Glomerular visceral epithelial cell (primary cell): ENCODE data around the gene FMO1.
"Not testable (repeated sequence)": the region's sequence is repeated elsewhere in the genome, so short reads cannot be mapped to it uniquely, and the experiment has no call there.

Experiments
- DNase-seq: peaks from one replicate; pipeline ENCODE4 v3.0.0-alpha.2; 2016; ENCODE audit errors: extremely low spot score

Gene FMO1

GRCh38 chr1:171248302-171248701 is at the start of gene FMO1:
Gene FMO1, plus strand, starts transcription at chr1:171248494. Its CDS starts 9,594 bp downstream, at chr1:171258088.
- DNase-seq: no peak

GRCh38 chr1:171204296-171204695 is 44.0 kb upstream of the FMO1 start:
- no peak for DNase-seq

GRCh38 chr1:171206204-171206977 is 41.9 kb upstream of the FMO1 start:
- peak; percentile 18 for DNase-seq

DNA sequence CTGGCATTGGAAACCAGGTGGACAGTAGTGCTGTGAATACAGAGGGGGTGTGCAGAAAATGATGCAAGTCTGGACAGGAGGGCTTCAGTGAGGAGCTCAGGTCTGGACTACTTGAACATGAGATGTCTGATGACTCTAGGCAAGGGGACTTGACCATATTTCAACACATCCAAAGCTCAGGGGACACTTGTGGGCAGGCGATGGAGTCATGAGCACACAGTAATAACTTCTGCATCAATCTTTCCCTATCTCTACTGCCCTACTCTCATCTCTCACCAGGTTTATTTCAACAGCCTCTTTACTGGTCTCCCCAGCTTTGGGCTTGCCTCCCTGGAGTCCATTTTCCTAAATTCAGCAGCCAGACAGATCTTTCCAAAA is 41.3 kb upstream of the FMO1 start:
- DNase-seq: no peak

DNA sequence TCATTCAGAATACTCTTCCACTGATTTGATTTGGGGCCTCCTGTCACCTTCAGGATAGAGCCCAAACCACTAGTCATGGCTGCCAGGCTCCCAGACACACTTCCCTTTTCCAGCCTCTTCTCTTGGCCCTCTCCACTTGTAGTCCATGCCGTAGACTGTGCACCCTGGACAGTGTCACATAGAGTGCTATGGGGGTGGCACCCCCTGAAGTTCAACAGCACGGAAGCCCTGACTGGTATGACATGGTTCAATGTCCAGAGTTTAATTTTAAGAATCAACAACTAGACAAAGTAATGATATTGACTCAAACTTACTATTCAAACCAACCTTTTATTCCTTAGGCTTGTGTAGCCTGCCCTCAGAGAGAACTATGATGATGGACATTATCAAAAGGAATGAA is 40.9 kb upstream of the FMO1 start:
- DNase-seq: no peak

- no peak for DNase-seq
Measured at GRCh38 chr1:171210355-171210754, 37.9 kb upstream of the FMO1 start.

DNA sequence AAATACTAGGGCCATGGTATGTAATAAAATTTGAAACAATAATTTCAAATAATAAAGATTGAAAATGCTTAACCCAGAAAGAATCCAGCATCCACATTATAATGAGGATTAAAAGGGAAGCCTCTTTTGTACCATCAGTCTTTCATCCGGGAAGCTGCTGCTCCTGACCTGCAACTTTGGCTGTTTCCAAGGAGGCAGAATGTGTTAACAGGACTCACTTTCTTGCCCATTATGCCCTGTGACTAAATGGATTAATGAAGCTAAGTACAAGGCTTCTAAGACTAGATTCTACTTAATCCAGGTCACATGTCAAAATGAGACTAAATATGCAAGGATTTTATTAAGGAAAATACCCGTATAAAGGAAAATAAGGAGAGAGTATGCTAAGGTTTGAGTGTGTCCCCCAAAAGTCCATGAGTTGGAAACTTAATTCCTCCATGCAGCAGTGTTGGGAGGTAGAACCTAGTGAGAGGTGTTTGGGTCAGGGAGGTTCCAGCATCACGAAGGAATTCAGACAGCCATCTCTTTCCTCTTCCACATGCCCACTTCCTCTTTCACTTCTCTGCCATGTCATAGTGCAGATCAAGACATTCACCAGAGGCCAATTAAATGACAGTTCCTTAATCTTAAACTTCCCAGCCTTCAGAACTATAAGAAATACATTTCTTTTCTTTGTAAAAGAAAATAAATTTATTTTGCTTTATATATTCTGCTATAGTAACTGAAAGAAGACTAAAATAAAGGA is 35.5 kb upstream of the FMO1 start:
- no peak for DNase-seq

DNA sequence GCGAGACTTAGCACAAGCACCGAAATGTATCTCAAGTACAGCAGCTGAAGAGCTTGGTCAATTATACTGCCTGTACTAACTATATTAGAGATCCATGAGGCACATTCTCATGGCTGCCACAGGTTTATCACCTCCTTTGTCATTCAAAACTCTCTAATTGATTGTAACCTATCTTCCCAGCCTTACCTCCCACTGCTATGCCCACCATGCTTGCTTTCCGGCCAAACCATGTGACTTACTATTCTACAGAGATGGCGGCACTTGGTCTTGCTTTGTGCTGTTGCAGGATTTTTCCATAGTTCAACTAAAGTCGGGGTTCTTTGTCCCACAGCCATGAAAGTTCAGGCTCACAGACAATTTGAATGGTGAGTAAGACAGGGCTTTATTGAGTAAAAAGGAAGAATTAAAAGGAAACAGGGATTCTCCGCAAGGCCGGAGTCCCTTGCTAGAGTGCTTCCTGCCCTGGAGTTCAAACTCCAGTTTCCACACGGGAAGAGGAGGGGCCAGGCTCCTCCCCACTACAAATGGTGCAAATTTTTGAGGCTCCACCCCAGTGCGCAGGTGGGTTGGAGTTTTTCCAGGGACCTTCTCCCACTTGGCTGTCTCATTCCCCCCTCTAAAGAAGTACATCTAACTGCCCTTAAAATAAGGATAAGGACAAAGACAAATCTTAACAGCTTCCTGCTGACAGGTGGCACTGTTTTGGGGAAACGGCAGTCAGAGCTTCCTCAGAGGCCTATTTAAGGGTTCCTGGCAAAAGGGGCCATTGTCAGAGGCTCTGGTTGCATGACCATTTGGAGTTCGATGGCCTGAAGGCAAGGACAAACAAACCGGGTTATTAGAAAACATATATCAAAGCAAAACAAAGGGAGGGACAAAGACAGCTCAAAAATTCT is 34.5 kb upstream of the FMO1 start:
- DNase-seq: no peak

- DNase-seq: no peak
Measured at GRCh38 chr1:171217658-171218443, 30.4 kb upstream of the FMO1 start.

GRCh38 chr1:171218661-171219060 is 29.6 kb upstream of the FMO1 start:
- DNase-seq: no peak

DNA sequence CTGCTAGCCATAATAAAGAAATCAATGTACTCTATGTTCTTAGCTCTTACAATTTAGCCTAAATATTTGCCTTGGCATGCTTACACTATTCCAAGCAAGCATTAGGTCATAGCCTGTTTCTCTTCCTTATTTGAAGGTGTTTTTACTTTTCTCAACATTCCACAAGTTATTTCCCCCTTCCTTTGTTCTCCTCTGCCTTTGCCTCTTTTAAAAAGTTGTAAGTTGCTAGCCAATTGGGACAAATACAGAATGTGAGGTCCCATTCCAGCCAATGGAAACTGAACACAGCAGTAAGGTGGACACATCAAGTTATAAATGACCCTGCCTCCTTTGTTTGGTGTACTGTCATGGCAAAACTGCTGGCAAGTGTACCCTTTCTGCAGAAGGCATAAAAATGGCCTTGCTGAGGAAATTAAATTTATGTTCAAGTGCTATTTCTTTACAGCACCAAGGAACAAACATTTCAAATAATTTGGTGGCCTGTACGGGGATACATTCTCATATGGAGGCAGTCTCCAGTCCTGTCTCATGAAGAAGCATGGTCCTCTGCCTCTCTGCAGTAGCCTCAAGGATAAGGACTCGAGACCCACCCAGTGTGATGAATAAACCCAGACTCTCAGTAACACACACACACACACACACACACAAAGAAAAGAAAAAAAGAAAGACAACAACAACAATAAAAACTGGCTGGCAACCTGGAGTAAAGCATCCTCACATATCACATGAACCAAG is 28.8 kb upstream of the FMO1 start:
- DNase-seq: no peak

- DNase-seq: peak; percentile 78
Measured at GRCh38 chr1:171220081-171220420, 28.2 kb upstream of the FMO1 start.

- DNase-seq: peak; percentile 29
Measured at GRCh38 chr1:171220581-171221054, 27.7 kb upstream of the FMO1 start.

DNA sequence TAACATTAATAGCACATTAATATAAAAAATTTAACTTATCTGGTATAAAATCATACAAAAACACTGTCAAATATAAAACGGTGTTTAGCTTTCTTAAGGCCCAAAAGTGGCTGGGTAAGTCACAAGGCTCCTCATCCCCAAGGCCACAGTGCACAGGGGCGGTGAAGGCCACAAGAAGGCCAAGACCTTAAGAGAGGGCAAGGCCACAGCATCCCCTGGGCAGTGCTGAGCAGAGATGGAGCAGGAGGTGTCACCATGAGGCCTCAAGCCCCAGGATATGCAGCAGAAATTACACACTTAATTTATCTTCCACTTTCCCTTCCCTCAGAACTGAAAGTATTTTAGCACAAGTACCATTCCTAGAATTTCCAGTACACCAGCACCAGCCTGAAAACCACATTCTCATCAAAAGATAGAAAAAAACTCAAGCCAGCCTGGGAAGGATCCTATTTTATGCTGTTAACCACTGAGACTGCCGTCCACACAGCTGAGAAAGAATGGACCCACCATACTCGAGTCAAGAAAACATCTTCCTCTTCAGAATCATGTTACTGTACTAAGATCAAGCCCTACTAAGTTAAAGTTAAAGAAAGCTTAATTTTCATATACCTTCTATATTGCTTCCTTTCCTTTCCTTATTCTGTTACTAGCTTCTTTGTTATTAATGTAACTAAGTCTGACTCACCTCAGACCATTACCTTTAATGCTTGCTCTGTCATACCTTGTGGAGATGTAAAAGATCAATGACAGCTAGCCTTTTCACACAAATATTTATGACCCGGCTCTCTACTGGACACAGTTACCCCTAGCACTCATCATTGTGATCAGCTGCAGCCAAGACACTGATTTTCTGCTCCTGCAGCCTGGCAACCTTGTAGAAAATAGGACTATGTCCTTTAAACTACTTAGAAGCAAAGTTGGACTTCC is 26.4 kb upstream of the FMO1 start:
- DNase-seq: peak; percentile 26

DNA sequence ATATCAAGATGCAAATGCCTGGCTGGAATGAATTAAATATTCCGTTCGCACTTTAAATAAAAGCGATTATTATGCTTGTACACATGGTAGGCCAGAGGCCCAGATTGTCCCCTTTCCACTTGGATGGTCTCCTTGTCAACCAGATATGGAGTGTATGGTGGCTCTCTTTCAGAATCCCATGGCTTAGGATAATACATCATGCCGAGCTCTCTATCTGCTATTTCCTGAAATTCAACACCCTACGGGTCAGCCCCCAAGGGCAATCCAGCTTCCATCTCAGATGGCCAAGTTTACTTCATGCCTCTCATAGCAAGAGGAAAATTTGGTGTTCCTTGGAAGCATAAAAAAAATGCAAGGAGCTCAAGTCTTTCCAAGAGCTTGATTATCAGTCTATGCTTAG is 25.4 kb upstream of the FMO1 start:
- no peak for DNase-seq

GRCh38 chr1:171224257-171224656 is 24.0 kb upstream of the FMO1 start:
- DNase-seq: not testable (repeated sequence)

DNA sequence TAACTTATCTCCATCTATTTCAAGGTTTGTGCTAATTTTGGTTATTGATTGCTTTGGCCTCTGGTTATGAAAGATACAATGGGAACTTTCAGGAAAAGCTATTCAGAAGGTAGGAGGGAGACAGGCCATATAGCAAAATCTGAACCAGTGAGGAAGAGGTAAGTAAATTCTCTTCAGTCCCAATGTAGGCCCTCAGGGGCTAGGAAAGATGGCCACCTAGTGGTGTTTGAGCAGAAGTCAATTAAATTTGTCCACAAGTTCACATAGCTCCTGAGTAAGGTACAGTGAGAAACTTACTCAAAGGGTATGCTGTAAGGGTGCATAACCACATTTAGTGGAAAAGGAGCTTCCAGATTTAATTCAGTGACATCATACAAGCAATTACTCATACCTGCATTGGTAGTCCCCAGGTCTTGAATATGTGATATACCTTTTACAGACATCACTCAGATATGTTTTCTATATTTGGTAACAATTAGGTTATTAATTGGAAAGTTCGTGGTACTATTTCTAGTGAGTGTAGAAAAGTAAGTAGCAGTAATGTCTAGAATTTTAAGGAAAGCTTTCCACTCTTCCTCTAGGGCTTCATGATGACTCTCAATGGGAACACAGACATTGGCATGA is 21.4 kb upstream of the FMO1 start:
- DNase-seq: peak; percentile 70

DNA sequence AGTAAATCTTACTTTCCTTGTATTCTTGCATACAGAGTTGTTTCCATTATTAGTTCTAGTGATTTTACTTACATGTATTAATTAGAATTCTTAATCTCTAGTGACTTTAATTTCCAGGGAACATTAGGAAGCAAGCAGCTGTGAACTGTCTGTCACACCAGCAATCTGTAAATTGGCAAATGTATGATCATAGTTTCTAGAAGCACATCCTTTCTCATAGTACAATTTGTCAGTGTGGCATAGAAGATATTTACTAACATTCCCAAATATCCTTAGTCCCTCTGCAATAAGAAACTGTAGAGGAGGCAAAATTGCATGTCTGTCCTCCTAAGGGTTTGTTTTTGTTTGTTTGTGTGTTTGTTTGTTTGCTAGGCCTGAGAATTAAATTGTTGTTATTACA is 17.0 kb upstream of the FMO1 start:
- no peak for DNase-seq

DNA sequence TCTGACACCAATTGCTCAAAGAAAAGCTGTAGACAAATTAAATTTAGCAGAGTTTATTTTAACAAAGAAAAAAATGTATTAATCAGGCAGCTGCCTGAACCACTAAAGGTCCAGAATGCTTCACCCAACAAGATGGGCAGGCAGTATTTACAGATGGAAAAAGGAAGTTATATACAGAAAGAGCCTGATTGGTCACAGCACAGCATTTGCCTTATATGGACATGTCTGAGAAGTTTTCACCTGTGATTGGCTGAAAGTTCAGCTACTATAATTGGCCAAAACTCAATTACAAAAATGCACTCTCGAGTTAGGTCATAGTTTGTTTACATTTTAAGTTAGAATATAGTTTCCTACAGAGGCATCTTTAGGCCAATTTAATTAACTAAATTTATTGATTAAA is 15.1 kb upstream of the FMO1 start:
- no peak for DNase-seq
